Neural cell (in vitro differentiated cells): ENCODE data around the gene MALAT1. TPM values are rescaled to one million over a fixed set of nuclear protein-coding genes. Genes with fewer than 3 reads are reported as not detected.
"Not testable (repeated sequence)": the region's sequence is repeated elsewhere in the genome, so short reads cannot be mapped to it uniquely, and the experiment has no call there.

Source experiments
- H2AFZ ChIP-seq: fragments of 200-600, 300-800 bp; sonication (generic), shearing (Covaris generic); 2 replicates; pipeline ENCODE4 v1.6.0; 2014; ENCODE audit warnings: low read depth, mild to moderate bottlenecking, antibody characterized with exemption, low read length, moderate library complexity
- H3F3A ChIP-seq: fragments of 200-600 bp; shearing (Covaris generic); 2 replicates; pipeline ENCODE4 v1.6.1; 2016; ENCODE audit warnings: mild to moderate bottlenecking, moderate library complexity, mixed read lengths, antibody characterized with exemption, low read length; ENCODE audit not compliant: insufficient read depth, poor library complexity, severe bottlenecking
- H3K27ac ChIP-seq: fragments of 200-600, 300-800 bp; sonication (generic), shearing (Covaris generic); 2 replicates; pipeline ENCODE4 v1.5.1; 2014; ENCODE audit warnings: mild to moderate bottlenecking, low read length, moderate library complexity
- H3K27me3 ChIP-seq: fragments of 300-800, 200-600 bp; sonication (generic), shearing (Covaris generic); 2 replicates; pipeline ENCODE4 v1.6.0; 2014; ENCODE audit warnings: mild to moderate bottlenecking, low read depth, low read length, moderate library complexity; ENCODE audit not compliant: insufficient read depth
- H3K36me3 ChIP-seq: fragments of 300-800, 200-600 bp; sonication (generic), shearing (Covaris generic); 2 replicates; pipeline ENCODE4 v1.5.1; 2014; ENCODE audit warnings: mild to moderate bottlenecking, antibody characterized with exemption, low read length, moderate library complexity; ENCODE audit not compliant: insufficient read depth
- H3K4me2 ChIP-seq: fragments of 300-800, 200-600 bp; sonication (generic), shearing (Covaris generic); 2 replicates; pipeline ENCODE4 v1.6.0; 2014; ENCODE audit warnings: mild to moderate bottlenecking, low read length
- H3K4me3 ChIP-seq: fragments of 300-800, 200-600 bp; sonication (generic), shearing (Covaris generic); 2 replicates; pipeline ENCODE4 v1.5.1; 2014; ENCODE audit warnings: mild to moderate bottlenecking, low read length, moderate library complexity
- H3K79me2 ChIP-seq: fragments of 200-600 bp; shearing (Covaris generic); replicated peaks from 2 replicates; pipeline ENCODE4 v1.6.0; 2014; ENCODE audit warnings: mild to moderate bottlenecking, low read length, moderate library complexity; ENCODE audit not compliant: insufficient read depth
- H3K9ac ChIP-seq: fragments of 300-800, 200-600 bp; sonication (generic), shearing (Covaris generic); 2 replicates; pipeline ENCODE4 v1.6.1; 2016; ENCODE audit warnings: mild to moderate bottlenecking, low read length, mixed read lengths
- H3K9me2 ChIP-seq: fragments of 200-600 bp; shearing (Covaris generic); 2 replicates; pipeline ENCODE4 v1.6.1; 2016; ENCODE audit warnings: mild to moderate bottlenecking, low read length, mixed read lengths; ENCODE audit not compliant: insufficient read depth
- H3K9me3 ChIP-seq: fragments of 200-600, 300-800 bp; sonication (generic), shearing (Covaris generic); 2 replicates; pipeline ENCODE4 v1.6.1; 2016; ENCODE audit warnings: mild to moderate bottlenecking, mixed run types, low read length, moderate library complexity, mixed read lengths
- H4K20me1 ChIP-seq: fragments of 200-600 bp; shearing (Covaris generic); 2 replicates; pipeline ENCODE4 v1.6.1; 2016; ENCODE audit warnings: mild to moderate bottlenecking, mixed run types; ENCODE audit not compliant: insufficient read depth
- EP300 ChIP-seq: fragments of 450-650 bp; conservative IDR thresholded peaks from 2 replicates; pipeline ENCODE4 v1.6.1; 2014; ENCODE audit warnings: antibody characterized with exemption, mild to moderate bottlenecking, moderate library complexity; ENCODE audit not compliant: poor library complexity, severe bottlenecking
- EZH2 ChIP-seq: fragments of 200-600, 300-800 bp; shearing (Covaris generic), sonication (generic); IDR thresholded peaks from 2 replicates; pipeline ENCODE4 v1.6.1; 2014; ENCODE audit warnings: antibody characterized with exemption, low read length, borderline replicate concordance, mild to moderate bottlenecking; ENCODE audit not compliant: insufficient read depth, poor library complexity, severe bottlenecking
- MXI1 ChIP-seq: fragments of 450-650 bp; conservative IDR thresholded peaks from 2 replicates; pipeline ENCODE4 v1.6.1; 2014; ENCODE audit warnings: antibody characterized with exemption, mild to moderate bottlenecking; ENCODE audit not compliant: poor library complexity, severe bottlenecking
- POLR2AphosphoS5 ChIP-seq: IDR thresholded peaks from 2 replicates; pipeline ENCODE4 v1.6.1; 2012
- RAD21 ChIP-seq: fragments of 450-650 bp; conservative IDR thresholded peaks from 2 replicates; pipeline ENCODE4 v1.6.1; 2014; ENCODE audit warnings: antibody characterized with exemption, mild to moderate bottlenecking, moderate library complexity
- REST ChIP-seq: IDR thresholded peaks from 2 replicates; pipeline ENCODE4 v1.6.1; 2012; ENCODE audit warnings: borderline replicate concordance
- SMC3 ChIP-seq: fragments of 450-650 bp; conservative IDR thresholded peaks from 2 replicates; pipeline ENCODE4 v1.6.1; 2014; ENCODE audit warnings: antibody characterized with exemption, mild to moderate bottlenecking, moderate library complexity; ENCODE audit not compliant: poor library complexity
- TAF1 ChIP-seq: IDR thresholded peaks from 2 replicates; pipeline ENCODE4 v1.6.1; 2012; ENCODE audit warnings: low read depth
- polyA minus RNA-seq: library from RNA; depleted of rRNA, polyadenylated mRNA; stranded (reverse); fragments of >200 nt; gene quantifications from 2 replicates; pipeline ENCODE4 v1.2.3, GENCODE V29; 2014
- polyA plus RNA-seq: library from polyadenylated mRNA; depleted of rRNA; stranded (reverse); fragments of >200 nt; gene quantifications from 2 replicates; pipeline ENCODE4 v1.2.3, GENCODE V29; 2014
- TF ChIP-seq, protein P1 (sequence below): fragments of 450-650 bp; IDR thresholded peaks from 2 replicates; pipeline ENCODE4 v1.5.1; 2014; ENCODE audit warnings: antibody characterized with exemption, mild to moderate bottlenecking, moderate library complexity; ENCODE audit not compliant: poor library complexity, severe bottlenecking

The MALAT1 gene
- polyA plus RNA-seq: 1,383 and 1,630 TPM in 2 replicates
- 48,171 and 65,838 TPM in 2 replicates for polyA minus RNA-seq

DNA sequence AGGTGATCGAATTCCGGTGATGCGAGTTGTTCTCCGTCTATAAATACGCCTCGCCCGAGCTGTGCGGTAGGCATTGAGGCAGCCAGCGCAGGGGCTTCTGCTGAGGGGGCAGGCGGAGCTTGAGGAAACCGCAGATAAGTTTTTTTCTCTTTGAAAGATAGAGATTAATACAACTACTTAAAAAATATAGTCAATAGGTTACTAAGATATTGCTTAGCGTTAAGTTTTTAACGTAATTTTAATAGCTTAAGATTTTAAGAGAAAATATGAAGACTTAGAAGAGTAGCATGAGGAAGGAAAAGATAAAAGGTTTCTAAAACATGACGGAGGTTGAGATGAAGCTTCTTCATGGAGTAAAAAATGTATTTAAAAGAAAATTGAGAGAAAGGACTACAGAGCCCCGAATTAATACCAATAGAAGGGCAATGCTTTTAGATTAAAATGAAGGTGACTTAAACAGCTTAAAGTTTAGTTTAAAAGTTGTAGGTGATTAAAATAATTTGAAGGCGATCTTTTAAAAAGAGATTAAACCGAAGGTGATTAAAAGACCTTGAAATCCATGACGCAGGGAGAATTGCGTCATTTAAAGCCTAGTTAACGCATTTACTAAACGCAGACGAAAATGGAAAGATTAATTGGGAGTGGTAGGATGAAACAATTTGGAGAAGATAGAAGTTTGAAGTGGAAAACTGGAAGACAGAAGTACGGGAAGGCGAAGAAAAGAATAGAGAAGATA lies at the start of gene MALAT1:
TSS of gene MALAT1 (plus strand) at position 69 of the 736 bp plus-strand sequence.
- H3K79me2 ChIP-seq: peaks cover 92% of the 10 kb centered on the region
- peak within 1 kb of the TSS; percentile 63 for H3K4me2 ChIP-seq
- no peak within 1 kb of the TSS for H2AFZ ChIP-seq
- peak within 1 kb of the TSS; percentile 100 for H3K27ac ChIP-seq
- H3K4me3 ChIP-seq: peak within 1 kb of the TSS; percentile 78
- no peaks in the 10 kb centered on the region for H3K27me3 ChIP-seq
- peak; percentile 100 for TF ChIP-seq TAF1
- peak; percentile 63 for TF ChIP-seq MXI1
- peak; percentile 60 for TF ChIP-seq RAD21
- TF ChIP-seq REST: peak; percentile 92
- peak; percentile 41 for TF ChIP-seq SMC3
- TF ChIP-seq POLR2AphosphoS5: peak; percentile 100
- TF ChIP-seq EZH2: no peak
- TF ChIP-seq, protein P1, sequence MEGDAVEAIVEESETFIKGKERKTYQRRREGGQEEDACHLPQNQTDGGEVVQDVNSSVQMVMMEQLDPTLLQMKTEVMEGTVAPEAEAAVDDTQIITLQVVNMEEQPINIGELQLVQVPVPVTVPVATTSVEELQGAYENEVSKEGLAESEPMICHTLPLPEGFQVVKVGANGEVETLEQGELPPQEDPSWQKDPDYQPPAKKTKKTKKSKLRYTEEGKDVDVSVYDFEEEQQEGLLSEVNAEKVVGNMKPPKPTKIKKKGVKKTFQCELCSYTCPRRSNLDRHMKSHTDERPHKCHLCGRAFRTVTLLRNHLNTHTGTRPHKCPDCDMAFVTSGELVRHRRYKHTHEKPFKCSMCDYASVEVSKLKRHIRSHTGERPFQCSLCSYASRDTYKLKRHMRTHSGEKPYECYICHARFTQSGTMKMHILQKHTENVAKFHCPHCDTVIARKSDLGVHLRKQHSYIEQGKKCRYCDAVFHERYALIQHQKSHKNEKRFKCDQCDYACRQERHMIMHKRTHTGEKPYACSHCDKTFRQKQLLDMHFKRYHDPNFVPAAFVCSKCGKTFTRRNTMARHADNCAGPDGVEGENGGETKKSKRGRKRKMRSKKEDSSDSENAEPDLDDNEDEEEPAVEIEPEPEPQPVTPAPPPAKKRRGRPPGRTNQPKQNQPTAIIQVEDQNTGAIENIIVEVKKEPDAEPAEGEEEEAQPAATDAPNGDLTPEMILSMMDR: no peak
- peak; percentile 86 for TF ChIP-seq EP300
- peaks cover 44% of the 10 kb centered on the region for H4K20me1 ChIP-seq
- peaks cover 23% of the 10 kb centered on the region for H3K36me3 ChIP-seq
- H3K9ac ChIP-seq: peak within 1 kb of the TSS; percentile 99
- H3F3A ChIP-seq: peaks cover 7% of the 10 kb centered on the region
- H3K9me3 ChIP-seq: no peaks in the 10 kb centered on the region
- no peaks in the 10 kb centered on the region for H3K9me2 ChIP-seq

DNA sequence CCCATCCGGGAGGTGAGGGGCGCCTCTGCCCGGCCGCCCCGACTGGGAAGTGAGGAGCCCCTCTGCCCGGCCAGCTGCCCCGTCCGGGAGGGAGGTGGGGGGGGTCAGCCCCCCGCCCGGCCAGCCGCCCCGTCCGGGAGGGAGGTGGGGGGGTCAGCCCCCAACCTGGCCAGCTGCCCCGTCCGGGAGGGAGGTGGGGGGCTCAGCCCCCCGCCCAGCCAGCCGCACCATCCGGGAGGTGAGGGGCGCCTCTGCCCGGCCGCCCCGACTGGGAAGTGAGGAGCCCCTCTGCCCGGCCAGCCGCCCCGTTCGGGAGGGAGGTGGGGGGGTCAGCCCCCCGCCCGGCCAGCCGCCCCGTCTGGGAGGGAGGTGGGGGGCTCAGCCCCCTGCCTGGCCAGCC lies 47.5 kb upstream of the MALAT1 start:
- not testable (repeated sequence) for H2AFZ ChIP-seq, H3K4me2 ChIP-seq, H4K20me1 ChIP-seq, H3K9me3 ChIP-seq, H3K9me2 ChIP-seq, H3K9ac ChIP-seq, H3K36me3 ChIP-seq, H3K79me2 ChIP-seq, H3K4me3 ChIP-seq, H3F3A ChIP-seq, H3K27me3 ChIP-seq, H3K27ac ChIP-seq

- H3K79me2 ChIP-seq, H3K9ac ChIP-seq, H3K4me3 ChIP-seq, H2AFZ ChIP-seq, H3K27ac ChIP-seq, H3K9me3 ChIP-seq, H3K4me2 ChIP-seq, H3K36me3 ChIP-seq, H4K20me1 ChIP-seq, H3K9me2 ChIP-seq, H3K27me3 ChIP-seq, H3F3A ChIP-seq: not testable (repeated sequence)
Measured at GRCh38 chr11:65452259-65452658, 46.6 kb upstream of the MALAT1 start.
